Measurements from ENCODE around the gene MED29. TPM values are rescaled to one million over a fixed set of nuclear protein-coding genes. Genes with fewer than 3 reads are reported as not detected.

The MED29 gene
- total and polyA plus RNA-seq, 2 of the 13 experiments (the other 11 are each of a cell fraction or from before 2014, with no cell fraction given) = 14.0 to 19.7 TPM

- TF ChIP-seq RBM39 (IDR thresholded peaks at IDR 0.05; ENCODE audit: low read depth, low read length, poor library complexity, severe bottlenecking) (no peak), NFATC3 (CRISPR knock-in tag; IDR thresholded peaks at IDR 0.05) (no peak), BCL3 (CRISPR knock-in tag; IDR thresholded peaks at IDR 0.05) (no peak; the same call in 1 of the 2 replicates), MTA3 (CRISPR knock-in tag; IDR thresholded peaks at IDR 0.05) (no peak), KAT2B (IDR thresholded peaks at IDR 0.05; ENCODE audit: borderline replicate concordance, low read depth, low read length) (no peak), NFIB (CRISPR knock-in tag; IDR thresholded peaks at IDR 0.05; ENCODE audit: borderline replicate concordance) (no peak), KDM6A (CRISPR knock-in tag; IDR thresholded peaks at IDR 0.05; ENCODE audit: low read depth) (no peak), ZNF280D (CRISPR knock-in tag; IDR thresholded peaks at IDR 0.05) (no peak), GFI1 (CRISPR knock-in tag; IDR thresholded peaks at IDR 0.05; ENCODE audit: borderline replicate concordance) (no peak; the same call in 1 of the 2 replicates), TOE1 (CRISPR knock-in tag; IDR thresholded peaks at IDR 0.05) (no peak), ZNF75D (CRISPR knock-in tag; IDR thresholded peaks at IDR 0.05; ENCODE audit: borderline replicate concordance) (no peak), MTA1 (CRISPR knock-in tag; IDR thresholded peaks at IDR 0.05; ENCODE audit: borderline replicate concordance) (0 out of 2 replicates have a peak, but pooled peaks have one; percentile 24), XRCC5 (optimal IDR thresholded peaks at IDR 0.05; ENCODE audit: low read length) (no peak), ZNF777 (CRISPR knock-in tag; IDR thresholded peaks at IDR 0.05) (peak; percentile 43; the same call in 1 of the 2 replicates), KMT2A (CRISPR knock-in tag; IDR thresholded peaks at IDR 0.05) (peak; percentile 30; the same call in 1 of the 2 replicates)
- TF ChIP-seq, protein P1, sequence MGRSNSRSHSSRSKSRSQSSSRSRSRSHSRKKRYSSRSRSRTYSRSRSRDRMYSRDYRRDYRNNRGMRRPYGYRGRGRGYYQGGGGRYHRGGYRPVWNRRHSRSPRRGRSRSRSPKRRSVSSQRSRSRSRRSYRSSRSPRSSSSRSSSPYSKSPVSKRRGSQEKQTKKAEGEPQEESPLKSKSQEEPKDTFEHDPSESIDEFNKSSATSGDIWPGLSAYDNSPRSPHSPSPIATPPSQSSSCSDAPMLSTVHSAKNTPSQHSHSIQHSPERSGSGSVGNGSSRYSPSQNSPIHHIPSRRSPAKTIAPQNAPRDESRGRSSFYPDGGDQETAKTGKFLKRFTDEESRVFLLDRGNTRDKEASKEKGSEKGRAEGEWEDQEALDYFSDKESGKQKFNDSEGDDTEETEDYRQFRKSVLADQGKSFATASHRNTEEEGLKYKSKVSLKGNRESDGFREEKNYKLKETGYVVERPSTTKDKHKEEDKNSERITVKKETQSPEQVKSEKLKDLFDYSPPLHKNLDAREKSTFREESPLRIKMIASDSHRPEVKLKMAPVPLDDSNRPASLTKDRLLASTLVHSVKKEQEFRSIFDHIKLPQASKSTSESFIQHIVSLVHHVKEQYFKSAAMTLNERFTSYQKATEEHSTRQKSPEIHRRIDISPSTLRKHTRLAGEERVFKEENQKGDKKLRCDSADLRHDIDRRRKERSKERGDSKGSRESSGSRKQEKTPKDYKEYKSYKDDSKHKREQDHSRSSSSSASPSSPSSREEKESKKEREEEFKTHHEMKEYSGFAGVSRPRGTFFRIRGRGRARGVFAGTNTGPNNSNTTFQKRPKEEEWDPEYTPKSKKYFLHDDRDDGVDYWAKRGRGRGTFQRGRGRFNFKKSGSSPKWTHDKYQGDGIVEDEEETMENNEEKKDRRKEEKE (IDR thresholded peaks at IDR 0.05) = no peak
- TF ChIP-seq, protein P2, sequence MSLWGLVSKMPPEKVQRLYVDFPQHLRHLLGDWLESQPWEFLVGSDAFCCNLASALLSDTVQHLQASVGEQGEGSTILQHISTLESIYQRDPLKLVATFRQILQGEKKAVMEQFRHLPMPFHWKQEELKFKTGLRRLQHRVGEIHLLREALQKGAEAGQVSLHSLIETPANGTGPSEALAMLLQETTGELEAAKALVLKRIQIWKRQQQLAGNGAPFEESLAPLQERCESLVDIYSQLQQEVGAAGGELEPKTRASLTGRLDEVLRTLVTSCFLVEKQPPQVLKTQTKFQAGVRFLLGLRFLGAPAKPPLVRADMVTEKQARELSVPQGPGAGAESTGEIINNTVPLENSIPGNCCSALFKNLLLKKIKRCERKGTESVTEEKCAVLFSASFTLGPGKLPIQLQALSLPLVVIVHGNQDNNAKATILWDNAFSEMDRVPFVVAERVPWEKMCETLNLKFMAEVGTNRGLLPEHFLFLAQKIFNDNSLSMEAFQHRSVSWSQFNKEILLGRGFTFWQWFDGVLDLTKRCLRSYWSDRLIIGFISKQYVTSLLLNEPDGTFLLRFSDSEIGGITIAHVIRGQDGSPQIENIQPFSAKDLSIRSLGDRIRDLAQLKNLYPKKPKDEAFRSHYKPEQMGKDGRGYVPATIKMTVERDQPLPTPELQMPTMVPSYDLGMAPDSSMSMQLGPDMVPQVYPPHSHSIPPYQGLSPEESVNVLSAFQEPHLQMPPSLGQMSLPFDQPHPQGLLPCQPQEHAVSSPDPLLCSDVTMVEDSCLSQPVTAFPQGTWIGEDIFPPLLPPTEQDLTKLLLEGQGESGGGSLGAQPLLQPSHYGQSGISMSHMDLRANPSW (CRISPR knock-in tag; IDR thresholded peaks at IDR 0.05; ENCODE audit: borderline replicate concordance) = no peak
Observed at GRCh38 chr19:39410017-39410830, 19.0 kb downstream of the MED29 start (continued).

All from HepG2 (cell line).